Colon (tissue), 2 donors: ENCODE data around the gene WT1.

Experiments used
- FAIRE-seq: peaks from 2 replicates; lab custom pipeline; 2012; peaks lifted over from hg19 to GRCh38; lab: Jason Lieb, UNC
- donor health status: control.
- donor health status: control.

WT1 gene

DNA sequence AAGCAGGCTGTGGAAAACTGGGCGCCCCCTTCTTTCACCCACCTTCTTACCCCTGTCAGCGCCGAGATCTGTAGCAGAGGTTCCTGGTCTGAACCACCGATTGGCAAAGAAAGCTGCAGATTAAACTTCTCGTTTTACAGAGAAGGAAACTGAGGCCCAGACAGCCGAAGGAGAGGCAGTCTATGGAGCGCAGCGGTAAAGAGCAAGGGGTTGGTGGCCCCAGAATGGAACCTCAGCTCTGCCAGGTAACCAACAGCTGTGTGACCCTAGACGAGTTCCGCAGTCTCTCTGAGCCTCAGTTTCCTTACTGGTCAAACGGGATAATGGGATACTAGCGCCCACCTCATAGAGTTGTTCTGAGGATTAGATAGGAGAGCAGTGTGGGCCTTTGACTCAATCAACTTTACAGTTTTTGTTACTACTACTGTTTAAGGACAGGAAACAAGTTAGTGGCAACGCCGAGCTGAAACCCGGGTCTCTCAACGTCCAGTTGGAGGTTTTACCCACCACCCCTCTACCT, 3.1 kb upstream of the WT1 start:
- no peak for FAIRE-seq

DNA sequence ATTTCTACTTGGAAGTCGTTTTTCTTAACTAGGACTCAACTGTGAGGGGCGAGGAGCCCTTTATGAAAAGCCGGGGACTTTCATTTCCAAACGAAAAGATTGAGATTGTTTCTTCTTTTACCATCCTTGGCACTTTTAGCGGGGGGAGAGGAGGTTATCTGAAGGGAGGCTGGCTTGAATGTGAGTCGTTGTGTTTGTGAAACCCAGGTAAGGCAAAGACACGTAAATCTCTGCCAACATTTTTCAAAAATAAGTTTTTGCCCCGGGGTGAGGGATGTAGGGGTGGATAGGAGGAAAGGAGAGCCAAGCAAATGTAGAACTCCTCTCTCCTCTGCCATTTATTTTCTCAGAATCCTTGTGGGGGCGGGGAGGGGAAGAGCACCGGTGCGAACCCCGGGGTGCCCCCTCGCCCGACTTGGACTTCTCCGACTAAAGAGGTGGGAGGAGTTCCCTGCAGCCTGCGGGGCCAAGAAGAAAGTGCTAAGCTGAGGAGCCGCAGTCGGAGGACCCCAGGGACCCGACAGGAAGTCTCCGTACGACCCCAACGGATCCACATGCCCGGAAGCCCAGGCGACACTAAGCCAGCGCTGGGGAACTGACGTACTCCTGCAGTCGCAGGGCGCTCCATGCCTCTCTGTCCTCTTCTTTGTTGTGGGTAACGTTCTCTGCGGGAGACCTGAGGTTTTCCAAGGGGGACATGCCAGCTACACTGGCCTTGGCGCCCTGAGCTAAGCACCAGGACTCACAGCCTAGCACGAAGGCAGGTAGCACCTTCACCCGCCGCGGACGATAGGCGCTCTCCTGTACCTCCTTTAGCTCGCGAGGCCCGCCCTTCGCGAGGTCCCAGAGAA, 2.4 kb upstream of the WT1 start:
- FAIRE-seq = no peak

DNA sequence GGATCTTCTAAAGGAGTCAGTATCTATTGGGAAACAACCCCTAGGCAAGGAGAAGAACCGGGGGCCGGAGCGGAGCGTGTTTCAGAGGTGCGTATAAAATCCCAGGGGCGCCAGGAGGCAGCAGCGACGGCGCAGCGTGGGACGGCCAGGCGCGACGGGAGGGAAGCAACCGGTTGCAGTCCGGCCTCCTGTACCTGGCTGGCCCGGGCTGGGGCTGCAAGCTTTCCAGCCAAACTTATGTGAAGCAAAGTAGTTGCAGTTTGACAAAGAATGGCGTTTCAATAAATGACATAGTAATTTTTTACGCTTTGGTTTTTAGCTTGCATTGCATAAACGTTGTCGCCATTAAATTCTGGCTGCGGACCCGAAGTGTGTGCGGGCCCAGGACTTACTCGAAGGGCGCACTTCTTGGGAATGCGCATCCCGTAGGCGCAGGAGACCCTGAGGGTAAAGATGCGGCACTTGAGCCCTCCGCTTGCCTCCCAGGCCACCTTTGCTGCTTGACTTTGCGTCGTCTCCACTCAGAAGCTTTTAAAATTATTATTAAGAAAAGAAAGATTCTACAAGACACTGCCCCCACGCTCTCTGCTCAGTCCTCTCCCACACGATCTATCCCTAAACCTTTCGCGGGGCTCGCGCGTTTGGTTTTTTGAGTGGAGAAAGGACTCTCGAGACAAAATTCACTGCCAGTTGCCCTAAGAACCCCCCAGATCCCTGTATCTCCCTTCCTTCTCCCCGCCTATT, 1.6 kb upstream of the WT1 start:
- no peak for FAIRE-seq

DNA sequence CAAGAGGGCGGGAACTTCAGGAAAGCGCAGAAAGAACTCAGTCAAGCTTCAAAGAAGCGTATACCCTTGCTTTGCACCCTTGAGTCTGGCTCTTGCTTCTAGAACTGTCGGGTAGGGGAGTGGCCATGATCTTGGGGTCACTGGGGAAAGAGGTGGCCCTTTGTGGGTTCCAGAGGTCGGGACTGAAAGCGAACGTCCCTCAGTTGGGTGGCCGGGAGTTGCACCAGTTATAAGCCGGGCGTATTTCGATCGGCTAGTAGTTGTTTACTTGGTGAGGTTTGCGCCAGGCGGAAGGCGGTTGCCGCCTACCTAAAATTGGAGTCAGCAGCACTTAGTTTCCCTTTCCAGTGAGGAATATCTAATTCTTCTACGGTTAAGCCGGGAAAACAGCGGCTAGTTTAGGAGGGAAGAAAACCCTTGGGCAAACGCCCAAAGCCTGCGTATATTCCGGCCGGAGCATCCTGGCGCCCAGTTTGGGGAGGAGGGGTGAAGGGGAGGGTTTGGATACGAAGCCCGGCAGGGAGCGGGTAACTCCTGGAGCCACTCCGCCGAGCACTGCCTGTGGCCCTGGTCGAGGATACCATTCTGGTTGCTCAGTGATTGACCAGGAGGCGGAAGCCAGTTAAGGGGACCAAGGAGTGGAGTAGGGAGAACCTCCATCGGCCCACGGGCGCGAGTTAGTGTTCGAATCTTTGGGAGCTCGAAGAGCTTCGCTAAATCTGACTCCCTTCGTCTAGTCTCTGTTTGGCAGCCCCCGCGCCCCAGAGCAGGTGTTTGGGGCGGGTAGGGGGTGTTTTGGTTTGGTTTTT, 807 bp upstream of the WT1 start:
- no peak for FAIRE-seq

DNA sequence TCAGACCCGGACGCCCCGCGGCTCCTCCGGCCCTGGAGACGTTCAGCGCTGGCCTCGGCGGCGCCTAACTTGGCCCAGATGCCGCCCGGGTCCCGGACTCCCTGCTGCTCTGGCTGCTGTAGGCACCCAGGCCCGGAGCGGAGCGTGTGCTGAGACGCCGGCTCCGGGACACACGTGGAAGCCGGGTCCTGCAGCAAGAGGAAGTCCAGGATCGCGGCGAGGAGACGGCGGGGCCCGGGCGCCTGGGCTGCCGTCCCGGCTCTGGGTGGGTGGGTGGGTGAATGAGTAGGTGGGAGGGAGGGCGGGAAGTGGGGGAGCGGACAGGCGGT, 223 bp downstream of the WT1 start:
- no peak for FAIRE-seq

DNA sequence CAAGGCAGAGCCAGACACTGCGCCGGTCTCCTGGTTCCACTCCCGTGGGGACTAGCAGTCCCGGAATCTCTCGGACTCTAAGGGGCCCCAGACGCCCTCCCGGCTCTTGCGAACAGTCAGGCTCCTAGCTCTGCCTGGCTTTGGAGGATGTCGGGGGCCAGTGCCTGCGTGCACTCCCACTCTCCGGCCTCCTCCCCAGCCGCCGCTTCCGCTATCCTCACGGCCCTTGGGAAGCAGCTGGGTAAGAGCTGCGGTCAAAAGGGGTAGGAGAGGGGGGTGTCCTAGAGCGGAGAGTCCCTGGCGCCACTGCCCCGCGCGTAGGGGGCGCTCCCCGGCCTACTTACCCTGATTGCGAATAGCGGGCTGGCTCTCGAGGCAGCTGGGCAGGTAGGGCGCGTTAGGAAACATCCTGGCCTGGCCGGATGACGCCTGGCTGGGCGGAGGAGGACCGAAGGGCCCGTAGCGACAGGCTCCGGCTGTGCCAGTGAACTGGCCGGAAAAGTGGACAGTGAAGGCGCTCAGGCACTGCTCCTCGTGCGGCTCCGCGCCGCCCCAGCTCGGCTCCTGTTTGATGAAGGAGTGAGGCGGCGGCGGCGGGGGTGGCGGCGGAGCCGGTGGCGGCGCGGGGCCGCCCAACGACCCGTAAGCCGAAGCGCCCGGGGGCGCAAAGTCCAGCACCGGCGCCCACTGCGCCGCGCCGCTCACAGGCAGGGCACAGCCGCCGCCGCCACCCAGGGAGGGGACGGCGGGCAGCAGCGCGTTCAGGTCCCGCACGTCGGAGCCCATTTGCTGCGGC, 785 bp downstream of the WT1 start:
- no peak for FAIRE-seq

DNA sequence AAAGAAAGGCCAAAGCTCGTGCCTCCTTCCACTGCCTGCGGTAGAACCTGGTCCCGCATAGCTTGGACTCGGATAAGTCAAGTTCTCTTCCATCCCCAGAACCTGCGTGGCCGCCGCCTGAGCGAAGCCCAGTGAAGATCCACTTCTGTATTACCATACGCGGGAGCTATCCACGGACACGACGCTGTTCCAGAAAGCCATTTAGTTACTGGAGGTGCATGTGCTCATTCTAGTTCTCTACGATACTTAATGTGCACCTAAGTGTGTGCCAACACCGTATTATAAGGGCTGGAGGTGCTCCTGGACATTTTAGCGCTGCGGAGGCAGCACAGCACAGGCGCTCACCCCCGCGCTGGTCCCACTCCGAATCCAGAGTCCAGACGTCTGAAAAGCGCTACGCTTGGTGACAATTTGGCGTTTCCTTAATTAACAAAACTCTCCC, 1.4 kb downstream of the WT1 start:
- FAIRE-seq = no peak

DNA sequence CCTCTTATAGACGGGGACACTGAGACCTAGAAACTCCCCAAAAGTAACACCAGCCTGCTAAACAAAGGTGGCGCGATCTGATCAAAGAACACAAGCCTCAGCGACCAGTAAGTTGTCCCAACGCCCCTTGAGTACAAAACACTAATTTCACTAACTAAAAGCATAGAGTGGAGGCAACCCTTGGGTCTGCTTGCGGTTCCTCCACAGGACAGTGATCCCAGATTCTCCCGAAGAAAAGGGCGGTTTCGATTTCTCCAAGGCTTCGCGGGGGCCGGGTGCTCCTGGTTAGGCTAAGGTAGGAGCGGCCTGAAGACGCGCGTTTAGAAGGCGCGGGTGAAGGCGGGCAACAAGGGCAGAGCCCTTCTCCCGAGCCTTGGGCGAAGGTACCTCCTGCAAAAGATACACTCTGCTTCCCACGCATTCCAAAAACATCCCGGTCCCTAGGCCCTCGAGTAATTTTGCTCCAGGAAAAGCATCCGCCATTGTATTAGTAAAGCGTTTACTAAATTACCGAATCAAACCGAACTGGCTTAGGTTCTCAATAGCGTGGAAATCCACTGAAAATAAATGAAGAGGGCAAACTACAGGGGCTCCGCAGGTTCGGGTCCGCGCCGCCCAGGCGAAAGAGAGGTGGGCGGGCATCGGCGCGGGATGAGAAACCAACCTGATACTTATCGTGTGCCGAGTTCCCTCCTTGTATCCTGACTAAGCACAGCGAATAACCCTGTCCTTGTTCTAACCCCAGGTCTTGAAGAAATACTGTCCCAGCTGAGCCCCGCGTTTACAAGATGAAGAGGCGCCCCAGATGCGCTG, 2.0 kb downstream of the WT1 start:
- no peak for FAIRE-seq

DNA sequence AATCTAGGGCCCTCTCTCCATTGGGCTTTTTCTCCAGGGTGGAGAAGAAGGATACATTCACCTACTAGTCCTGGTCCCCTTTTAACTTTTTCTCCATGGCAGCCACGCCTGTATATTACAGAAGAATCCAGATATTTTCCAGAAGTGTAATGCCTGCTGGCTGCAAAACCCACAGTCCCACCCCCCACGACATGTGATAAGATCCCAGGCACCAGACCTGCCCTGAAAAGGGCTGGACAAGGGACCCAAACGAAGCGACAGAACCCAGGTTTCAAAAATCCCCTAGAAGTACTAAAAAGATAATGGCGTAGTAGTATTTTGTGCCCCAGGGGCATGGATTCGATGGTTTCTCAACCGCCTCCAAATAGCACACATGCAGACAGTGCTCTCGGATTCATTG, 2.8 kb downstream of the WT1 start:
- no peak for FAIRE-seq

DNA sequence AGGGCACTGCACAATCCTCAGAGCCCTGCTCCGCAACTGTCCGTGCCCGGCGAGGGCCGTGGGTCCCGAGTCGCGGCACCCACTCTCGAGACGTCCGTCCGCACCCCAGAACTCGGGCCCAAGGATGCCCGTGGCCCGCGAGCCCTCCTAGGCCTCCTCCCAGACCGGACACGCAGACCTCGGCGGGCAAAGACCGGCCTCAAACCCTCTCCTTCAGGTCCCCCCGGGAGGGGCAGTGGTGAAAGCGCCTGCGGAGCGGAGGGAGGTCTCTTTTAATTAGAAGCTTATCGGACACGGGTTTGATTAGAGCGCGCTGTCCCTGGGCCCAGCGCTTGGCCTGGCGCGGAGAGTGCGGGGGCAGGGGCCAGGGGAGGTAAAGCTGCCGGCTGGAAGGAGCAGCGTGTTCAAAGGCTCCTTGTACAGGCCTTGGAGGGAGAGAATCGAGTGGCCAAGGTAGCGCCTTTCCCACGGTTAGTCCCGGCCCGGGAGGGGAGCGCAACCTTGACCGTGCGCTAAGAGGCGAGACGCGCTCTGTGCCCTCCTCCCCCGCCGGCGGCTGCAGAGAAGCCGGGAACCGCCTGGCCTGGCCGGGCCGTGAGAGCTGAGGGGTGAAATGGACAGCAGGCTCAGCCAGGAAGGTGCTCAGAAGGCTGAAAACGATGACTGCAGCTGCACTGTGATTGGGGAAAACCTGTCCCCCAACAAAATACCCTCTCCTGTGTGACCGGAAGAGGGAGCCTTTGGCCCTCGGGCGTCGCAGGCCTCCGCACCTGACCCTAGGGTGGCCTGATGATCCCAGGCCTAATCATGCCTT, 4.6 kb downstream of the WT1 start:
- no peak for FAIRE-seq

DNA sequence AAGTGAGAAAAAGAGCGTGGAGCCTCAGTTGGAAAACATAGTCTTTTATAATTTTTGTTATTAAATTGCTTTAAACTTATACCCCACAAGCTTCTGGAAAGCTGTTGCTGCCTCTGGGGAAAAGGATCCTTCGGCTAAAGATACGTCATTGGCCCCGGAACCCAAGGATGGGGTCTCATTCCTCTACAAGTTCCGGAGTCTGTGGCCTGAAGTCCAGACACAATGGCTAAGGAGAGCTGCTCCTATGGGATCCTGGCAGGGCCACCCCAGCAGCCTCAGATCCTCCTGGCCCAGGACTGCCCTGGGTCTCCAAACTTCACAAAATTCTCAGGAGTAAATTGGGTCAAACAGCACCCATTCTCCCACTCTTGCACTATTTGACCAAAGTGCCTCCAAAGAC, 5.9 kb downstream of the WT1 start:
- FAIRE-seq = no peak

DNA sequence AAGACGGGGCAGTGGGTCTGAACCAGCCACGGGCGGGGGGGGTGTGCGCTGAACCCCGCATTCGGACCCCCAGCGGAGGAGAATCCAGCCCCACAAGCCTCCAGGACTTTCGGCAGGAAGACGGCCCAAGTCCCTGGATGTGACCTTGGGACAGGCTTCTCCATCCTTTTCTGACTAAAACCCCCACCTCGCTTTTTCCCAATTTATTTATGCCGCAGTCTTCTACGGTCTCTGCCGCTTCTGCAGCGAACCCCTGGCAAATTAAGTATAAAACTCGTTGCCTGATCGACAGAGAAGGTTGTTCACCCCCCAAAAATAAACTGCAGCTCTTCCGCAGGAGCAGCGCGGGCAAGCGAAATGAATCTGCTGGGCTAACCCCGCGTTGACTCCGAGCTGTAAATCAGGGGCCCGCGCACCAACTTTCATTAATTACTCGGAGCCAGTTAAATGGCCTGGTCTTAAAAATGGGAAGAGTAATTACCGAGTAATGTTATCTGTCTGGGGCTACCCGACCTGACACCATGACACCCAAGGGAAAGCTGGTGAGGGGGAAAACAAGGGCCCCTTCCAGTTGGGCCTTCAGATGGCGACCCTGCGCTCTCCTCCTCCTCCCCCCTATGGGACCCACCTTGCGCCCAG, 6.6 kb downstream of the WT1 start:
- FAIRE-seq = no peak

DNA sequence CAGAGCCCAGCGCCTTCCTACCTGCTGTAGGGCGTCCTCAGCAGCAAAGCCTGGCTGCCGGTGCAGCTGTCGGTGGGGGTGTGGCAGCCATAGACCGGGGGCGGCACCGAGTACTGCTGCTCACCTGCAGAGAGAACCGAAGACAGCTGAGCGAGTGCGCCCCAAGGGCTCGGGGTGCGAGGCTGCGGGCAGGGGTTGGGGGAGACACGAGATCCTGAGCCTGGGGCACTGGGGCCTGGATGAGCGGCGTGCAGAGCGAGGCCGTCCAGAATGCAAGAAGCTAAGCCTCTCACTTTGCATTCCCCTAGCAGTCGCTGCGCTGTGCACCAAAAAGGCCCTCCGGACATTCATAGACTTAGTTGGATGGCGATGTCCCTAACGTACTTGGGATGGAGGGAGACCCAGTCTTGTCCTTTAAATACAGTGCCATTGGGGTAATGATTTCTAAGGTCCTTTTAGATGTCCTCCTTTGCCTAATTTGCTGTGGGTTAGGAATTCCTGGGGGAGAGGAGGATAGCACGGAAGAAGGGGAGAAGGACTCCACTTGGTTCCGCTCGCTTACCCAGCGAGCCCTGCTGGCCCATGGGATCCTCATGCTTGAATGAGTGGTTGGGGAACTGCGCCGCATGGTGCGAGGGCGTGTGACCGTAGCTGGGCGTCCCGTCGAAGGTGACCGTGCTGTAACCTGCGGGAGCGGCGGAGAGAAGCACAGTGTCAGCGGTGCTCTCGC, 7.2 kb downstream of the WT1 start:
- FAIRE-seq = no peak

DNA sequence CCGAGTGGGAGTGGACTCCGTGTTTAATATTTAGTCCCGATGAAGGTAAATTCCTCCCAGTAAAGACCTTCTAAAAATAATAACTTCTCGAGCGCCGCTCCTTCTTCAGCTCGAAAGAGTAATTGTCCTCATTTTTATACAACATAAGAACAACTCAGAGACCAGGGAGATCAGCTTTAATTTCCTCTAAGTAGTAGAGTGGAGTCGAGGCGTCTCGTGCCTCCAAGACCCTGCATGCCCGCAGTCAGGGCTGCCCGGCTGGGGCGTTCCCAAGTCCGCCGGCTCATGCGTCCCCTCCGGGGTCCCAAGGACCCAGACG, 7.8 kb downstream of the WT1 start:
- no peak for FAIRE-seq

DNA sequence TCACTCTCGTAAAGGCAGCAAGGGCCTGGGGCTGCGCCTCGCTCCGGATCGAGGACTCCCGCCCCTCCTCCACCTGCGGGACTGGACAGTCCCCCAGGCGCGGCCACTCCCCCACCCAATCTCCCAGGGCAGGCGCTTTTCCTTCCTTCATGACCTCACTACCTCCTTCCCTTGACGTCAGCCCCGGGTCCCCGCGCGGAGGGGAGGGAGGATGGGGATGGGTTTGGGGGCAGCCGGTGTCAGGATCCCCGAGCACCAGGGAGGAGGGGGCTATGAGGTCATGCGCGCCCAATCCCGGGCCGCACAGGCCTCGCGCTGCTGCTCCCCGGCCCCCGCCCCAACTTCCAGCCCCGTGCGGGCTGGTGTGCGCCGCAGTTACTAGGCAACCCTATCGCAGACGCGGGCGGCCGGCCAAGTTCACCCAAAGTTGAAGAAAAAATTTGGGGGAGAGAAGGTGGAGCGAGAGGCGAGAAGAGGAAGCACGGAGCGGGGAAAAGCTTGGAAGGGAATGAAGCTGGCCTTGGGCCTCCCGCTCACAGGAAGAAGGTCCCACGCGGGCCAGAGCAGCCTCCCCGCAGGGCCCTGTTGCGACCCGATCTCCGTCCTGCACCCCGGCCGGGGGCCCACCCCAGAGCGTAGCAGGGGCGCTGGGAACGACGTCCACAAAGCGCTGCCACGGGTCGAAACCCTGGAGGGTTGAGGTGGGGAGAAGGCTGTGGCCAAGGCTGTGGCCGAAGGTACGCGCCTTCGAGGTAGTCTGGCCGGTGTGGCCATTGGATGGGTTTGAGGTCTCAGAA, 8.3 kb downstream of the WT1 start:
- FAIRE-seq = no peak

DNA sequence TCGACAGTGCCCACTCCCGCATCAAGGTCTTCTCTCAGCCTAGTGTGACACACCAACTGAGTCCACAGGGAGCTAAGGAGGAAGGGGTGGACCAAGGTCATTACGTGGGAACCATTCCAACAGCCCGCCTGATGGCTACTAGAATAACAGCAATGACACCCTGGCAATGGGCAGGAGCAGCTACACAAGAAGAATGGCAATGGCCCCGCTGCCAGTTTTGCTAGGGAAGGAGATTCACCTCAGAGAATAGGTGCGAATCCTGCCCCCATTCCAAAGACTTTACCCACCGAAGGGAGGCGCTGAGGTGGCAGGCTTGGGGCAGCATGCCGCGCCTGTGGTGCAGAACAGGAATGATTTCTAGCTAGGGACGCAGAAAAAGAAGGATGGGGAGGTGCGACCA, 9.1 kb downstream of the WT1 start:
- no peak for FAIRE-seq

DNA sequence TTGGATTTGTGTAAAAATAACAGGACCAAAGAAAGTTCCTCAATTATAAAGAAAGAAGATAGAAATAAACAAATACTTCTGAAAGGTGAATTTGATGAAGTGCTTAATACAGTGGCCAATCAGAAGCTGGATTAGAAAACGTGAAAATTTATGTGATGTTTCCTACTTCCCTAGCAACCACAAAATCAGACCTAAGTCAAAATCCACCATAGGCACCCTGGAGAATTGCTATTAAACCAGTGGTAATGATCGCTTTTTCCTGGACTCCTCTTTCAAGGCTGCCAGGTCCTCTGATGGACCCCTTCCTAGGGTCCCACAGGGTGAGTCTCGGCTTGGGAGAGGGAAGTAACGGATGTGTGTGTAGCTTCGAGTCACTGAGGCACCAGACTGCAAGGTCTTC, 9.6 kb downstream of the WT1 start:
- no peak for FAIRE-seq

DNA sequence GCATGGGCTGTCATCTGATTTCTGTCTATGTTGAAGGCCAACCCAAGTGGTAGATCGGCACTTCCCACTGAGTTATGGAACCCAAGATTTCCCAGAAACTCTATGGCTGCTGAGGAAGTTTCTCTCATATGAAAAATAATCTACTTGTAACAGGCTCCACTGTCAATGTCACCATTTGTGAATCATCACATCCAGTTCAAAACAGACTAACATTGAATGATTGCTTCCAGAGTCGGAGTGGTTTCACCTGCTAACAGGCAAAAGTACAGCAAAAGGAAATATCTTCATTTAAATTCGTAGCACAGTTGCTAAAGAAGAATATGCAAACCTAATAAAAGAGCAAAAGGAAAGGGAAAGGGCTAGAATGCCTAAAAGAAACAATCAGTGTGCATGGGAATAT, 12.8 kb downstream of the WT1 start:
- FAIRE-seq = no peak
